Stimulated activated CD4-positive, alpha-beta T cell treated with anti-CD3 and anti-CD28 coated beads, Interleukin-12 subunit alpha, Interleukin-12 subunit beta, amount 100 ng/mL, for 24 hours (primary cell): ENCODE measurements around the gene CCL23.
"Not testable (repeated sequence)": the region's sequence is repeated elsewhere in the genome, so short reads cannot be mapped to it uniquely, and the experiment has no call there.

Experiments
- DNase-seq, 2 experiments: peaks; one replicate each; pipeline ENCODE4 v3.0.0-alpha.2; 2020; ENCODE audit warnings: low read depth in 2 of 2

The CCL23 gene

DNA sequence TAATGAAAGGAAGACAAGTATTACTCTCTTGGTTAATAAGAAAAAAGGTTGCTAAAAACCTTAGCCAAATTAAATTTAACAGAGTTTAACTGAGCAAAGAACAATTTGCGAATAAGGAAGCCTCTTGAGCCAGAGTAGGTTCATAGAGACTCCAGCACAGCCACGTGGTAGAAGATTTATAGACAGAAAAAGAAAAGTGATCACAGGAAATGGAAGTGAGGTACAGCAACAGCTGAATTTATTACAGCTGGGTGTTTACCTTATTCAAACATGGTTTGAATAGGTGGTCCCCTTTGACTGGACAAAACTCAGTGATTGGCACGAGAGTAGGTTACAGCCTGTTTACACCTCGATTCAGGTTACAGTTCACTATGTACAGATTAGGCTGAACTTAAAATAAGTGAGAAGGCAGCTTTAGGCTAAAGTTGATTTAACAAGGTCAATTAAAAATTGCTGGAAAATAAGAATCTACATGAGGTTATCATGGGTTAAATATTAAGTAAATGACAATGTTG is 13.1 kb downstream of the CCL23 start:
- no peak for DNase-seq

- no peak for DNase-seq
Observed at GRCh38 chr17:36002631-36003030, 15.1 kb downstream of the CCL23 start.

DNA sequence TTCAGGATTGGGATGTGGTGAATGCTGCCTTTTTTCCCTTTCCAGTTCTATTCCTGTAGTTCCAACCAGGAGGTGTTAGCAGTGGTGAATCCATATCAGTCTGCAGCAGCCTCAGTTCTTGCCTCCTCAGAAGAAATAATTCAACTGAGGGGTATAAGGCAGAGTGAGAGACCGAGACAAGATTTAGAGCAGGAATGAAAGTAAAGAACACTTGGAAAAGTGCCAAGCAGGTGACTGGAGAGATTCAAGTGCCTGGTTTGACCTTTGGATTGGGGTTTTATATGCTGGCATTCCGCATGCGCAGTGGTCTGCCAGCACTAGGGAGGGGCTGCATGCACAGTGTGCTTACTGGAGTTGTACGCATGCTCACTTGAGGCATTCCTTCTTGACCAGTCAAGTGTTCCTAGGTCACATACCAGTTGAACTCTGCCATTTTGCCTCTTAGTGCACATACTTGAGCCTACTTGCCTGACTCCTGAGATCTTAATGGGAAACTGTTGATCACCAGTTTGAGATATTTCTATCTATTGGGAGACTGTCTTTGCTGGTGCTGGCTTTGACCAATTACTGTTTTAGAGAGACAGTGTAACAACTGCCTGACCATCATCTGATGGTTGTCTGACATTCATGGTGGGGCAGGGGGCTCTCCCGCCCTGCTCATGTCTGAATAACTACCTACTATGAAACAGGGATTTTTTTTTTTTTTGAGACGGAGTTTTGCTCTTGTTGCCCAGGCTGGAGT is 15.7 kb downstream of the CCL23 start:
- DNase-seq = no peak

DNA sequence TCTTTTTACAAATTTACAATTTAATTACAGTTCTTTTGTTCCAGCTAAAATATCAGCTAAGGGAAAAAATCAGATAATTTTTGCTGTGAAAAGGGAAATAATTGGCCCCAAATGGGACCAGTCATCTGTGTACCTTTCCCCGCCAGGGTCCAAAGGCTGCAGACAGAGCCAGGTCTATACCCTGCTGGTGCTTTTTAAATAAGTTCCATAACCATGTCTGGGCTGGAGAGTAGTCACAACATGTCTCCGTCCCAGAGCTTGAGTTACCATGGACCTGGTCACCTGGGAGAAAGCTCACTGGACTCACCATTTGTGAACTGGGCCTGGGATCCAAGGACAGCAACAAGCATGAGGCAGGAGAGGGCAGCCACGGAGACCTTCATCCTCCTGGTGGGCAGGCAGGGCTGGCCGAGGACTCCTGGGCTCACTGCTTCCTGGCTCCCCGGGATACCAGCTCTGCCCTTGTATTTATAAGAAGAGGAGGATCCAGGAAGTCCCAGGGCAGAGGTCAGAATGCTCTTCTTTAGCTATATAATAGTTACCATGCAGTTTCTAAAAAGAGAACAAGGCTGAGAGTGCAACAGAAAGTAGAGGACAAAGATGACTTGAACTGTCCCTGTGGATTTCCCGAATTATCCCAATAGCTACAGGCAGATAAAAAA is 16.5 kb downstream of the CCL23 start, which contains the start of gene CCL15:
CCL15 (minus strand) TSS at position 444 of the 662 bp plus-strand sequence; CDS start at position 383, 61 bp downstream.
- DNase-seq = no peak

DNA sequence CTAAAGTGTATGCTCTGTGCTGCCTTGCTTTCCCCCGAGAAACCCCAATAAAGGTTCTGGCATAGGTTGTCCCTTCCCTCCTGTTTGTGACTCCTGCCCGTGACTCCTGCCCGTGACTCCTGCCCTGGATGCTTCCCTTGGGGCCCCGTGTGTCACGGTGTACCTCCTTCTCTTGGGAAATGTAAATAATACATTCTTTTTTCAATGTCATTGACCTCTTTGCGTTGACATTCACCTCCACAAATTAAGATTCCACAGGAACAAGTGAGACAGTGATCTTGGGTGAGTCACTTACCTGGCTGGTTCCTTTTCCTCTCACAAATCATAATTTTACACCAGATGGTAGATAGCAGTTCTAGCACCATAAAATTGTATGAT is 17.1 kb downstream of the CCL23 start:
- no peak for DNase-seq

- no peak for DNase-seq
Observed at GRCh38 chr17:35998756-35999155, 19.0 kb downstream of the CCL23 start.

- DNase-seq = no peak
Observed at GRCh38 chr17:35998018-35998545, 19.7 kb downstream of the CCL23 start.

DNA sequence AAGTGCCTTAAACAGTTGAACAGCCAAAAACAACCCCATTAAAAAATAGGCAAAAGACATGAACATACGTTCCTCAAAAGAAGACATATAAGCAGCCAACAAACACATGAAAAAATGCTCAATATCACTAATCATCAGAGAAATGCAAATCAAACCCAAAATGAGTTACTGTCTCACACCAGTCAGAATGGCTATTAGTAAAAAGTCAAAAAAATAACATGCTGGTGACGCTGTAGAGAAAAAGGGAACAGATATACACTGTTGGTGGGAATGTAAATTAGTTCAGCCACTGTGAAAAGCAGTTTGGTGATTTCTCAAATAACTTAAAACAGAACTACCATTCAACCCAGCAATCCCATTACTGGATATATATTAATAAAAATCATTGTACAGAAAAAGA is 22.4 kb downstream of the CCL23 start:
- not testable (repeated sequence) for DNase-seq

DNA sequence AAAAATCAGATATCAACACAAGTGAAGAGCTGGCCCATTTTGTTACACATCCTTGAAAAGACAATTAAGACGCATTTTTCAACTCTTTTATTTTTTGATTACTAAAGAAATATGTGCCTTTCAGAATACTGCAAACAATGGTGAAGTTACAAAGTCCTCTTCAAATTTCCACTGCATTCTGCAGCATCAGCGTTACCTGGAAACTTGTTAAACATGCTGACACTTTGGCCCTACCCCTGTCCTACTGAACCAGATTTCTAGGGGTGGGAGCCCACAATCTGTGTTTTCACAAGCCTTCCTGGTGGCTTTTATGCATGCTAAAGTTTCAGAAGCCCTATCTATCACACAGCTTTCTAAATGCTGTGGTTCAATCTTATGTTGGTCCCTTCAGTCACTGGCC is 26.7 kb downstream of the CCL23 start:
- no peak for DNase-seq

GRCh38 chr17:35988164-35988563 is 29.6 kb downstream of the CCL23 start:
- DNase-seq = no peak

DNA sequence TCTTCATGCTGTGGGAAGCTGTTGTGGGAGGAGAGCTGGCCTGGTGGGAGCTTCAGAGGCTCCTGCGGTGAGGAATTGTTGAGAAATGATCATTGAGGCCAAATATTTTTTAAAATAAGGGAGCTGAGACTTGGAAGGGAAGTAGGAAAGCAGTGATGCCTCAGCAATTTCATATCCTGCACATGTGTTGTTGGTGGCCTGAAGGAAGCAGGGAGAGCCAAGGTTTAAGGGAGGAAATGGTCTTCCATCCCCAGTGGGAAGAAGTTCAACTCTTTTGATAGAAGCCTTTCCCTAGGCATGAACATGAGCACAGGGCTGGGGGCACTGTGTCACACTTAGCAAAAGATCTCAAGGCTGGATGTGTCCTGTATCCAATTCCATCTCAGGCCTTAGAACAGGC is 31.1 kb downstream of the CCL23 start, which contains the start of gene CCL14:
CCL14 (minus strand) TSS at position 87 of the 400 bp plus-strand sequence; CDS start at position 7, 80 bp downstream.
- DNase-seq = no peak

DNA sequence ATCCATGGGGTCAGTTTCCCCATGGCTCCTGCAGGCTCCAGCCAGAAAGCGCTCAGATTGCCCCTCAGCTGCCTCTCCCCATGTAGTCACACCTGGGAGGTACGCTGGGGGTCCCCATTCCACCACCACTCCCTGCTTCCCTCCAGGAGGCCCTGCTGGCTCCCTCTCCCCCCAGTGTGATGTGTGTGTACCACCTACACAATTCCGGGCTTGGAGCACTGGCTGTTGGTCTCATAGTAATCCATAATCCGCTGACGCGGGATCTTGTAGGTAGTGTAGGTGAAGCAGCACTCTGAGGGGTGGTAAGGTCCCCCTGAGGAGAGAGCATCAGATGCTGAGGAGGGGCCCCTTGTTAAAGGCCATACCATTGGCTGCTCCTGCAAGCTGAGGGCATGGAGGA is 33.6 kb downstream of the CCL23 start:
- no peak for DNase-seq

GRCh38 chr17:35982409-35983191 is 35.2 kb downstream of the CCL23 start:
- DNase-seq = no peak

GRCh38 chr17:35981908-35982330 is 35.9 kb downstream of the CCL23 start:
- no peak for DNase-seq

DNA sequence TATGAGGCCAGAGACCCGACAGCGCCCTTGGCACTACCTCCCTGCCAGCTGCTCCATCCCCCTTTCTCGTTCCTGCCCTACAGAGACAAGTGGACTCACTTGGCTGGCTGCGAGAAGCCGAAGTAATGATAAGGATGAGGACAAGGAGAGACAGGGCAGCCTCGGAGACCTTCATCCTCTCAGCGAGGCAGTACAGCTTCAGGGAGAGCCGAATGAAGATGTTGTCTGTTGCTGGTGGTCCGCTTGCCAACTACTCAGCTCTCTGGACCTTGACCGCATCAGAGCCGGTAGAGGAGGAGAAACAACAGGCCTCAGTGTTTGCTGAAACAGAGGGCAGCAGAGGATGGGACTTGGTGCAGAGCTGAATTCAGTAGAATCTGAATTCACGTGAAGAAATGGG is 36.5 kb downstream of the CCL23 start, which contains the start of gene CCL16:
CCL16 (minus strand) TSS at position 252 of the 400 bp plus-strand sequence; CDS start at position 175, 77 bp downstream.
- DNase-seq = no peak

GRCh38 chr17:35978346-35978745 is 39.4 kb downstream of the CCL23 start:
- DNase-seq = no peak

- DNase-seq = no peak
Observed at GRCh38 chr17:35977509-35977908, 40.3 kb downstream of the CCL23 start.

- DNase-seq = no peak
Observed at GRCh38 chr17:35973333-35974260, 44.2 kb downstream of the CCL23 start.

- no peak for DNase-seq
Observed at GRCh38 chr17:35972945-35973332, 44.8 kb downstream of the CCL23 start.

DNA sequence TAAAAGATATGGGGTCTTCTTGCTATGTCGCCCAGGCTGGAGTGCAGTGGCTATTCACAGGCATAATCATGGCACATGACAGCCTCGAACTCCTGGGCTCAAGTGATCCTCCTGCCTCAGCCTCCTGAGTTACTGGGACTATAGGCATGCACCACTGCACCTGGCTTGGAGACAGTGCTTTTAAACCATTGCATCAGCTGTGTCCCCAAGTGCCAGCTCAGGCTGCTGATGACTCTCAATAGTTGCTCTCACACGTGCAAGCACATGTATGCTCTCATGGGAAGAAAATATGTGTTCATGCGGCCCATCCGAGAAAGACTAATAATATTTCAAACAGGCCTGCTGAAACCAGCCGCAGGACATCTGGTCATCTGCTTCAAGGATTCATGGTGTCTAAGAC is 45.2 kb downstream of the CCL23 start:
- DNase-seq = no peak

- DNase-seq = no peak
Observed at GRCh38 chr17:35972066-35972465, 45.7 kb downstream of the CCL23 start.
